Colon (tissue), 2 donors: ENCODE data around the gene KCNK7.

Experiments used
- FAIRE-seq: peaks from 2 replicates; lab custom pipeline; 2012; peaks lifted over from hg19 to GRCh38; lab: Jason Lieb, UNC
- donor health status: control.
- donor health status: control.

KCNK7 gene

GRCh38 chr11:65627202-65627601 lies 31.6 kb upstream of the KCNK7 start:
- no peak for FAIRE-seq

- FAIRE-seq = no peak
These were observed 30.2 kb upstream of the KCNK7 start for GRCh38 chr11:65625628-65626342.

GRCh38 chr11:65624931-65625627 lies 29.5 kb upstream of the KCNK7 start:
- FAIRE-seq = no peak

GRCh38 chr11:65623852-65624616 lies 28.4 kb upstream of the KCNK7 start:
- no peak for FAIRE-seq

DNA sequence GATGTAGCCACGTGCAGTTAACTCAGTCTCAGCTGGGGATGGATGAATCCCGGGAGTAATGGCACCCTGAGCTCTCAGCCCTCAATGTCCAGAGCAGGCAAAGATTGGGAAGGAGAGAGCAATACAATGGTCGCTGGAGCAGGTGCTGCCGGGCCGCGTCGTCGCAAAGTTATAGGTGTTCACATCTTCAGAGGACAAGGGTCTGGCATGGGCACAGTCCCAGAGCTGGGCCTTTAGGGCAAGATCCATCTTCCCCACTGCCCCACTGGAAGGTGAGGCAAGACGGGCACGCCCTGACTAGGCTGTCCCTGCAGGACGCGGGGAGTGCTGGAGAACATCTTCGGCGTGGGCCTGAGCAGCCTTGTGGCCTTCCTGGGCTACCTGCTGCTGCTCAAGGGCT lies 27.6 kb upstream of the KCNK7 start:
- no peak for FAIRE-seq

DNA sequence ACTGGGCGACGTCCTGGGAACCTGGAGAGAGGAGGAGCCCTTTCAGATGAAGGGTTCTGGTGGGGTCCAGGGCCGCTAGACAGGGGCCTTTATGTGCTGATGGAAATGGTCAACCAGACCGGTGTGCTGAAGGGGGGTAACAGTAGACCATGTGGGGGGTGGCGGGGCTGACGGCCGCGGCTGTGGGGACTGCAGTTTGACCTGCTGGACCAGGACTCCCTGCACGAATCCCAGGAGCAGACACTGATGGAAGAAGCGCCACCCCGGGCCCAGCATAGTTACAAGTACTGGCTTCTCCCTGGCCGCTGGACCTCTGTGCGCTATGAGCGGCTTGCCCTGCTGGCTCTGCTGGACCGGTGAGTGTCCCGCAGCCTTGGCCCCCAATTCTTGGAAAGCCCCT lies 26.4 kb upstream of the KCNK7 start:
- no peak for FAIRE-seq

DNA sequence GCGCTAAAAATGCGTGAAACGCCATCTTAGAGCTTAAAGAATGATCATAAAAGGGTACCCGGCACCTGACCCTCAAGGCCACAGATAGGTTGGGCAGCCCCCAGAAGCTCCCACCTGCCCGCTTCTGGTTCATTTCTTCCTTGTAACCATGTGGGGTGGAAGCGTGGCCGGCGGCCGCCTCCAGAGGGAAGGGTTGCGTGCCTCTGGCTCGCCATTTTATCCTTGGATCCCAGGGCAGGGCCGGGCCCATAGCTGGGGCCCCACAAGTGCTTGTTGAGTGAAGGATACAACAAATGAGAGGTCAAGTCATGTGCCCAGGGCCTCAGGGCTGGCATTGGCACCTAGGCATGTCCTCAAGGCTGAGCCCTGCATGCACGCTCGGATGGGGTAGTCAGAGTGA lies 25.9 kb upstream of the KCNK7 start:
- no peak for FAIRE-seq

DNA sequence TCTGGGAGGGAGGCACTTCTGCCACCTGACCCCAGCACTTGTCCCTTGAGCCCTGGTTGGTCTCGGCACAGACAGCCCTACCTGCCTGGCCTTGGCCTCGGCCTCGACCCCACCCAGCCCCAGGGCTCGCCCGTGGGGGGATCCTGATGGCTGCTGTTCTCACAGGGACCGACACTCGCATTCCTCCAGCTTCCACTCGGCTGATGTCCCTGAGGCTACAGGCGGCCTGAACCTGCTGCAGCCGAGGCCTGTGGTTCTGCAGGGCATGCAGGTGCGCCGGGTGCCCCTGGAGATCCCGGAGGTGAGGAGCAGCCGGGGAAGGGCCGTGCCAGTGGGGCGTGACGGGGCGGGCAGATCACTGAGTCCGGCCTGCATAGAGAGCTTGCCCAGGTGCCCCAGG lies 25.1 kb upstream of the KCNK7 start:
- no peak for FAIRE-seq

- FAIRE-seq = no peak
These were observed 23.8 kb upstream of the KCNK7 start for GRCh38 chr11:65619281-65619928.

DNA sequence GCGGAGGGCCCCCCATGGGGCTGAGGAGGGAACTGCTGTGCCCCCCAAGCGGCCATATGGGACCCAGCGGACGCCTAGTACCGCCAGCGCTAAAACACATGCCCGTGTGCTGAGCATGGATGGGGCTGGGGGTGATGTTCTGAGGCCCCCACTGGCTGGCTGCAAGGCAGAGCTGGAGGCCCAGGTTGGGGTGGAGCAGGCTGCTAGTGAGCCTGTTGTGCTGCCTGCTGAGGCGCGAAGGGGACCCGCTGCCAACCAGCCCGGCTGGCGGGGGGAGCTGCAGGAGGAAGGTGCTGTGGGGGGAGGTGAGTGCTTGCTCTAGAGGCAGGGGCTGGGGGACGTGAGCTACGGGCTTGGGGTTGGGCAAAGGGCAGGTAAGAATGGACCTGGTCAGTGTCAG lies 23.2 kb upstream of the KCNK7 start:
- no peak for FAIRE-seq

- no peak for FAIRE-seq
These were observed 22.6 kb upstream of the KCNK7 start for GRCh38 chr11:65617990-65618751.

DNA sequence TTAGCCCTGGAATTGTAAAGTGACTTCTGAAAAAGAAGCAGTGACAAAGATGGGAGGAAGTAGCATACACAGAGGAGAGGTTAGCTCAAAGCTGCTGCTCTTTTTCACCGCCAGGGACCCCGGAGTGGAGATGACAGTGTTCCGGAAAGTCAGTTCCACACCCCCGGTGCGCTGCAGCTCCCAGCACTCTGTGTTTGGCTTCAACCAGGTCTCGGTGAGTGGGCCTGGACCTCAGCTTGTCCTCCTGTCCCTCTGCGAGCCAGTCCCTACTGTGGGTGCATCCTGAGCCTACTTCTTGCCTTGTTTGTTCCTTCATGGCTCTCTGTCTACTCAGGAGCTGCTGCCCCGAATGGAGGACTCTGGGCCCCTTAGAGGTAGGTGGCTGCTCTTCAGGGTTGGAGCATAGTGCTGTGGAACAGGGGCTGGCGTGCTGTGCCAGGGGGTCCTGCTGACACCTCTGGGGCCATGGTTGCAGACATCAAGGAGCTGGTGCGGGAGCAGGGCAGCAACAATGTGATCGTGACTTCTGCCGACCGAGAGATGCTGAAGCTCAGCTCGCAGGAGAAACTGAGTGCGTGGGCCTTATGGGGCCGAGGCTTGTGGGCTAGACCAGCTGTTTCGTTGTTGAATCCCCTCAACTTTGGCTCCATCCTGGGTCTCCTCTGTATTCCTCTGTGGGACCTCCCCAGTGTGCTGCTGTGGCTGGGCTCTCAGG lies 21.7 kb upstream of the KCNK7 start:
- no peak for FAIRE-seq

- no peak for FAIRE-seq
These were observed 21.0 kb upstream of the KCNK7 start for GRCh38 chr11:65616575-65617001.

GRCh38 chr11:65615950-65616574 lies 20.5 kb upstream of the KCNK7 start:
- FAIRE-seq = no peak

DNA sequence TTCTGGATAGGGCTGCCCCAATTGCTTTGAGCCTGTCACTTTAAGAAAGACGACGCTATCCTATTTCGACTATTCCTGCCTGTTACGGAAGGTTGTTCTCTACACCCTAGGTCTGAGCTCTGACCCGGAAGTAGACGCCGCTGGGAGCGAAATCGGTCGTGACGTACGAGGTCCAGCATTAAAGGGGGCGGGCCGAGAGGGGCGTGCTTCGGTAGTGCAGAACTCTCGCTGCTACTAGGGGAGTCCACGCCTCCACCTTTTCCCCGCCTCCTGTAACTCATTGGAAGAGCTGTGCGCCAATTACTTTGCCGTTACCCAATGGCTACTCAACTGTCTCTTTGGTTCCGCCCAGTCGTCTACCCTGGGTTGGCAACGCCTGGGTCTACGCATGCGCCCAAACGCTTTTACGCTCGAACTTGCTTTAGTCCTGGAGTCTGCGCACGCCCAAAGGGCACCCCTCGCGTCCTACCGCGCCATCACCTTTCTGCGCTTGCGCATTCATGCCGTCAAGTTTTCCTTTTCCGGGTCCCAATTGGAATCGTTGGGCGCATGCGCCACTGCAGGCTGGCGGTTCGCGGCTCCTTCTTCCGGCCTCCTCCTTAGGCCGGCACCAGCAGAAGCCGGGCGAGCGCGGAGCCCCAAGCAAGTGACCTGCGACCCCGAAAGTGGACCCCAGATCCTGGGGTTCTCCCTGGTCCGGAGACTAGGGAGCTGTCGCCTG lies 19.8 kb upstream of the KCNK7 start, which contains the start of gene PCNX3:
Gene PCNX3, plus strand, starts transcription at position 548 of the 721 bp plus-strand sequence. CDS start 536 bp downstream, outside the sequence.
- peak; percentile 98 for FAIRE-seq

DNA sequence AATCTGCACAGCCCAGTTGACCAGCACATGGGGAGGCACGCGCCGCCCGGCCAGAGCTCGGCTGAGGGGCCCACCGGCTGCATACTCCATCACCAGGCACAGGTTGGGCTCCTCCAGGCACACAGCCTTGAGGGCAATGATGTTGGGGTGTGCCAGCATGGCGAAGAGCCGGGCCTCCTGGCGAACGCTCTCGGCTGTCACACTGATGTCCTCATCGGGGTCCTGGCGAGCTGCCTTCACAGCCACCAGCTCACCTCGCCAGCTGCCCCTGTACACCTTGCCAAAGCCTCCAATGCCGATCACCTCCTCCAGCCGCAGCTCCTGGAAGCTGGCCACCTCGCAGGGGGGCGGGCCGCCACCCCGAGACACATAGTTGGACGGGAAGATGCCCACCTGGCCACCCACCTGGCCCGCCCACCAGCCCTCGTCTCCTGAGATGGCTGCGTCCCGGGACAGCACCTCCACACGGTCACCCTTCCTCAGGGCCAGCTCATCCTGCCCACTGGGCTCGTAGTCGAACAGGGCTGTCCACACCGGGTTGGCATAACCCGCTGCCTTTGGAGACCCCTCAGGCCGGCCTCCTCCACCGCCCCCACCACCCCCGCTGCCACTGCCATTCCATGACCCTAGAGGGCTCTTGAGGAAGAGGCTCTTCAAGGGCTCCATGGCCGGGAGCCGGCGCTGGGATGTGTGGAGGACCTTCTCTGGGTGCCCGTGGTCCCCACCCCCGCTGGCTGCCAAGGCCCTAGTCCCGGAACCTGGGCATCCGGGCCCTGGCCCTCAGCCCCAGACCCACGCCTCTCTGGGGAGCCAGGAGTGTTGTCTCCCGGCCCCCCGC lies 17.7 kb upstream of the KCNK7 start:
- no peak for FAIRE-seq

- FAIRE-seq = no peak
These were observed 17.1 kb upstream of the KCNK7 start for GRCh38 chr11:65612691-65613090.

DNA sequence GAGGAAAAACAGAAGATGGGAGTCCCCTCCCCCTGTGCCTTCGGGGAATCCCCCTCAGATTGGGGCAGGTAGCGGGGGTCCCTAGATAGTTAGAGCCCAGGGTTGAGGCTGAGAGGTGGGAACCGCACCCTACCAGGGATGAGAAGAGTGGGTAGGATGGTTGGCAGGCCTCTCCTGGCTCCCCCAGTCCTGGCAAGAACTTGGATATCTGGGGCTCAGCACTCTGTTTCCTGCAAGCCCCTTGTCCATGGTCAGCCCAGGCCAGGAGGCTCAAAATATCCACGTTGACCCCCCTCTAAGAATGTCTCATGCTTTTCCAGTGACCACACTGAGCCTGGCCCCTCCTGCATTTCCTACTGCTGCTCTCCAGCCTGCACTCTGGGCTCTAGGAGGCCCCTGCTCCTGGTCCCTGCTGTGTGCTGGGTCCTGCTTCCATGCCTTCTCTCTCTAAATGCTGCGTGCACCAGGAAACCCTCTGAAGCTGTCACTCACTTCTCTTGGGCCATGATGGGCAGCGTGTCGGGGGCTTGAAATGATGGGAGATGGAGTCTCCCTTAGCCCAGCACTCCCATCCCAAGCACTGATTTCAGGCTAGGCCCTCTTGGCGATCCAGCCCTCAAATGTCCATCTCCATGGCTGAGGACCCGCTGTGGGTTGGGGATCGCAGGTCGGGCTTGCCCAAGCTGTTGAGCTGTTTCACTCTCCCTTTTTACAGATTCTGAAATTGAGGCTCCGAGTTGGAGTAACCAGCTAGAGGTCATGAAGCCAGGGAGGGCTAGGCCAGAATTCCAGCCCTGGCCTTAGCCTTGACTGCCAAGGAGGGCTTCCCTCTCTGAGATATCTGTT lies 16.4 kb upstream of the KCNK7 start:
- FAIRE-seq = no peak
